Measurements from ENCODE around the gene FER1L5.

Gene FER1L5

DNA sequence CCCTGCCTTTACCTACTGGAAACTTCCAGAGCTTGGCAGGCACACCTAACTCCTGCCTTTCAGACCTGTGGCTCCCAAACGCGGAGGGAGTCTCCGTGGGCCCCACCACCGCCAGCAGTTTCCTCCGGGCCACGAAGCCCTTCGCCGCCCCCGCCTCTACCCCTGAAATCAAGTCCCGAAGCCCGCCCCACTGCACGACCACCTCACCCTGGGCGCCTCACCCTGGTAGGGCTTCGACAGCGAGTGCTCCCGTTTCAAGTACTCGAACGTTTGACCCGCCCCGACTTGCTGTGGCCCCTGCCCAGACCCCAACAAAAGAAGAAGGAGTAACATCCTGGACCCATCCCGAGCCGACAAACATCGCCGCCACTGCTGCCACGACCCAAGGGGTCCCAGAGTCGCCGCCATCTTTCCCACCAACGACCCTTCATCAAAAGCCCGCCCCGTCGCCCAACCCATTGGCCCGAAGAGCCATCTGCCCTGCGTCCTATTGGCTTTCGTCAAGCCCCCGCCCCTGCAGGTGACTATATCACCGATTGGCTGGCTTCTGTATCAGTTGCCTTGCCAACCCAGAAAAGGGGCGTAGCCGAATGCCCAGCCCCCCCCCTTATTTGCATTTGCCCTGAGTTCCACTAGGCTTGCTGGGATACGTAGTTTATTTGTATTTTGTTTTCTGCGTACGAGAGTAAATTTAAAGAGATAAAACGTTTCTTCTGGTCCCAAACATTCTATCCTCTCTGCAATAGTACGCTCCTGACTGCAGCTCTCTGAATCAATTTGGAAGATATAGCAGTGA is 97.3 kb downstream of the FER1L5 start, which contains the start of gene LMAN2L:
TSS of gene LMAN2L (minus strand) at position 432 of the 796 bp plus-strand sequence. CDS start at position 408, 24 bp downstream.
- peak within 1 kb of the TSS; percentile 91 for H3K4me3 ChIP-seq (ENCODE audit: low read length)
- TF ChIP-seq, protein P1, sequence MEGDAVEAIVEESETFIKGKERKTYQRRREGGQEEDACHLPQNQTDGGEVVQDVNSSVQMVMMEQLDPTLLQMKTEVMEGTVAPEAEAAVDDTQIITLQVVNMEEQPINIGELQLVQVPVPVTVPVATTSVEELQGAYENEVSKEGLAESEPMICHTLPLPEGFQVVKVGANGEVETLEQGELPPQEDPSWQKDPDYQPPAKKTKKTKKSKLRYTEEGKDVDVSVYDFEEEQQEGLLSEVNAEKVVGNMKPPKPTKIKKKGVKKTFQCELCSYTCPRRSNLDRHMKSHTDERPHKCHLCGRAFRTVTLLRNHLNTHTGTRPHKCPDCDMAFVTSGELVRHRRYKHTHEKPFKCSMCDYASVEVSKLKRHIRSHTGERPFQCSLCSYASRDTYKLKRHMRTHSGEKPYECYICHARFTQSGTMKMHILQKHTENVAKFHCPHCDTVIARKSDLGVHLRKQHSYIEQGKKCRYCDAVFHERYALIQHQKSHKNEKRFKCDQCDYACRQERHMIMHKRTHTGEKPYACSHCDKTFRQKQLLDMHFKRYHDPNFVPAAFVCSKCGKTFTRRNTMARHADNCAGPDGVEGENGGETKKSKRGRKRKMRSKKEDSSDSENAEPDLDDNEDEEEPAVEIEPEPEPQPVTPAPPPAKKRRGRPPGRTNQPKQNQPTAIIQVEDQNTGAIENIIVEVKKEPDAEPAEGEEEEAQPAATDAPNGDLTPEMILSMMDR (conservative IDR thresholded peaks at IDR 0.05; ENCODE audit: low read depth, low read length) = no peak
- DNase-seq (ENCODE audit: low read depth) = peak; percentile 85

DNA sequence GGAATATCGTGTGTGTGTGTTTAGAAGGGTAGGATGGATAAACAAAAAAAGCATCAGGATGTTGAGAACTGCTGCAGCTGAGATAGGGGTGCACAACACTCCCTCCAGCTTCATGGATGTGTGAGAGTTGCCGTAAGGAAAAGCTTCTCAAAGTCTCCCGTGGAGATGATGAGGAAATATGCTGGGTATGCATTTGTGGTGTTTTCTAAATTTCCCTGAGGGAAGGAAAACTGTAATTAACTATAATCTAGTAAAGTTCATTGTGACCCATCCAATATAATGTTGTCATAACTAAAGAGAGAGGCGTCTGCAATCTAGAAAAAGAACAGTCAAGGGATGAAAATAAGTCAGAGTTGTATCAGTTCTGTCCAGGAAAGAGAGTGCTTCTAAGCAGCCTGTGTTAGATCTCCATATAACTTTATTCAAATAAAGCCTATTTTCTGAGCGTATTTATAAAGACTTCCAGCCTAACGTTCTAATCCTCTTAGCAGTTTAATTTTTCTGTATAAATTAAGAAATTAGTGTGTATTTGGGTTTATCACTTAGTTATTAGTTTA is 104.6 kb downstream of the FER1L5 start:
- TF ChIP-seq, protein P1 (conservative IDR thresholded peaks at IDR 0.05; ENCODE audit: low read depth, low read length) = no peak
- DNase-seq (ENCODE audit: low read depth) = no peak
- no peak overlapping the region for H3K4me3 ChIP-seq (ENCODE audit: low read length)

DNA sequence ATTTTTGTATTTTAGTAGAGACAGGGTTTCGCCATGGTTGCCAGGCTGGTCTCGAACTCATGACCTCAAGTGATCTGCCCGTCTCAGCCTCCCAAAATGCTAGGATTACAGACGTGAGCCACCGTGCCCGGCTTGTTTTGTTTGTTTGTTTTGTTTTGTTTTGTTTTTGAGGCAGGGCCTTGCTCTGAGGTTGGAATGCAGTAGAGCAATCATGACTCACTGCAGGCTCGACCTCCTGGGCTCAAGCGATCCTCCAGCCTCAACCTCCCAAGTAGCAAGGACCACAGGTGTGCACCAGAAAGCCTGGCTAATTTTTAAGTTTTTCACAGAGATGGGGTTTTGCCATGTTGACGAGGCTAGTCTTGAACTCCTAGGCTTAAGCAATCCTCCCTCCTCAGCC is 109.2 kb downstream of the FER1L5 start:
- TF ChIP-seq, protein P1 (conservative IDR thresholded peaks at IDR 0.05; ENCODE audit: low read depth, low read length) = no peak
- no peak overlapping the region for H3K4me3 ChIP-seq (ENCODE audit: low read length)
- DNase-seq (ENCODE audit: low read depth) = no peak

DNA sequence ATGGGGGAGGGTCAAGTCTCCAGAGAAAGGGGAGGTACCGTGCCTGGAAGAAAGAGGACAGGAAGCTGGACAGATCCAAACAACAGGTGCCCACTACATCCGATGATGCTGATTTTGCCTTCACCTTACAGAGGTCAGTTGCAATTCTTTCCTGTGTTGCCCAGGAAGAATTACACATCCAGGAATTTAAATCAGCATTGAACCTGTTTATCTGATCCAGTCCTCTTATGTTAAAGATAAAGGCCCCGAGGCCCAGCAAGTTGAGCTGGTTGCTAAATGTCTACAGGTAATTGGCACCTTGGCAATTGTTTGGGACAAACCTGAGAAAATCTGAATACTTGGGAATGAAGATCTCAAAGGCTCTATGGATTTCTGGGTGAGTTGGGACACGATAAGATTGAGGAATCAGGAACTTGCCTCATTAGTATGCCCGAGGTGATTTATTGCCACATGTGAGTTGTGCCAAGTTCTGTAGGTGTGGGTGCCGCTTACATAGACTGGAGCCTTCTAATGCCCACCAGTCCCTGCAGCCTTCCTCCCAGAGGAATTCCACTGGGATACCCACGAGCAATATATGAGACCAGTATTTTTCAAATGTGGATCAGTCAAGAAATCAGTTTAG is 111.2 kb downstream of the FER1L5 start:
- TF ChIP-seq, protein P1 (conservative IDR thresholded peaks at IDR 0.05; ENCODE audit: low read depth, low read length) = no peak
- DNase-seq (ENCODE audit: low read depth) = no peak

DNA sequence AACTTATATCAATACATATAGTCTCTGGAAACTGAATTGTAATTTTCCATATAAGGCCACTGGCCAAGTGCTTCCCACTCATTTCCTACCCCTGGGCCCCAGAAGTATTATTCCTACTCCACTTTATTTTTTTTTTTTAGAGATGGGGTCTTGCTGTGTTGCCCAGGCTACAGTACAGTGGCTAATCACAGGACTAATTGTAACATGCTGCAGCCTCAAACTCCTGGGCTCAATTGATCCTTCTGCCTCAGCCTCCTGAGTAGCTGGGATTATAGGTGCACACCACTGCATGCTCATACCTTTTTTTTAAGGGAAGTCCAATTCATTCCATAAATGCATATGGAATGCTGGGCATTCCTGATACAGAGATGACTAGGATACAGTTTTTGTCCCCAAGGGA is 111.8 kb downstream of the FER1L5 start:
- TF ChIP-seq, protein P1 (conservative IDR thresholded peaks at IDR 0.05; ENCODE audit: low read depth, low read length) = no peak
- no peak overlapping the region for H3K4me3 ChIP-seq (ENCODE audit: low read length)
- DNase-seq (ENCODE audit: low read depth) = no peak

More for the DNA sequence above, 111.2 kb downstream of the FER1L5 start:
- H3K4me3 ChIP-seq (ENCODE audit: low read length) = no peak overlapping the region

Measured in retinal pigment epithelial cell (primary cell).